22Rv1 (cell line): ENCODE measurements around the gene PARVB.

Experiments used
- CTCF ChIP-seq: fragments of 450-650 bp; IDR thresholded peaks from 2 replicates; pipeline ENCODE4 v1.5.1; 2017; ENCODE audit warnings: mild to moderate bottlenecking
- ZFX ChIP-seq: fragments of 450-650 bp; IDR thresholded peaks from 2 replicates; pipeline ENCODE4 v1.6.1; 2017; ENCODE audit warnings: antibody characterized with exemption, borderline replicate concordance

DNA sequence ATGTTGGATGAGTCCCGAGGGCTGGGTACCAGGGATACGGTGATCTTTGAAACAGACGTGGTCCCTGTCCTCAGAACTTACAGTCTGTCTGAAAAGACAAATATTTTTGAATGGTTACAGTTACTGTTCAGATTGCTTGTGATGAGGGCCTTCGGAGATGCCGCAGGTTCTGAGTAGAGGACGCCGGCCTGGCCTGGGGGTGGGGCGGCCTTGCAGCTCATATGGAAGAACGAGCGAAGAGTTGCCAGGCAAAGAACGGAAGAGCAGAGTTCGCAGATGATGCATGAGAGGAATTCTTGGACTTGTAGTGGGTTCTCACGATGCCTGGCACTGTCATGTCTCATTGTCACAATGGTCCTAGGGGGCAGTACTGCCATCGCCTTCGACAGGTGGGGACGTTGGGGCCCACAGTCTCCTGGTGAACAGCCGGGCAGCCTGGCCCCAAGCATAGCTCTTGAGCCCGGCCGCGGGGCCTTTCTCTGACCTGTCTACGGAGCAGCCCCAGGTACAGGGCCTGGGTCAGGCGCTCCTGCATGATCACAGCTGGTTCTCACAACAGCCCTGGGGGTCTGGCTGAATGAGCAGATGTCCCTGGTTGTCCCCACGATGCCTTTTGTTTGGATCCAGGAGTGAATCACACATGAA is 95.7 kb downstream of the PARVB start:
- TF ChIP-seq CTCF, result no peak
- no peak for TF ChIP-seq ZFX
